CD4-positive, alpha-beta T cell treated with Interleukin-10 for 1 hour (primary cell): ENCODE results near the gene TYSND1.
"Not testable (repeated sequence)": the region's sequence is repeated elsewhere in the genome, so short reads cannot be mapped to it uniquely, and the experiment has no call there.

Experiments used
- DNase-seq: peaks from one replicate; pipeline ENCODE4 v3.0.0-alpha.2; 2020

TYSND1 gene

DNA sequence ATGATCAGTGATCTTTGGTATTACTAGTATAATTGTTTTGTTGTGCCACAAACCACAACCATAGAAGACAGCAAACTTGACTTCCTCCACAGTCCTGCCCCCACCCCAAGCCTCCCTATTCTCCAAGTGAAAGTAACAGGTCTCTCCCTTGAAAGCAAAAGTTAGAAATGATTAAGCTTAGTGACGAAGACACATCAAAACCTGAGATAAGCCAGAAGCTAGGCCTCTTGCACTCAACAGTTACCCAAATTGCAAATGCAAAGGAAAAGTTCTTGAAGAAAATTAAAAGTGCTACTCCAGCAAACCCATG lies 16.3 kb upstream of the TYSND1 start:
- DNase-seq, result peak; percentile 73

DNA sequence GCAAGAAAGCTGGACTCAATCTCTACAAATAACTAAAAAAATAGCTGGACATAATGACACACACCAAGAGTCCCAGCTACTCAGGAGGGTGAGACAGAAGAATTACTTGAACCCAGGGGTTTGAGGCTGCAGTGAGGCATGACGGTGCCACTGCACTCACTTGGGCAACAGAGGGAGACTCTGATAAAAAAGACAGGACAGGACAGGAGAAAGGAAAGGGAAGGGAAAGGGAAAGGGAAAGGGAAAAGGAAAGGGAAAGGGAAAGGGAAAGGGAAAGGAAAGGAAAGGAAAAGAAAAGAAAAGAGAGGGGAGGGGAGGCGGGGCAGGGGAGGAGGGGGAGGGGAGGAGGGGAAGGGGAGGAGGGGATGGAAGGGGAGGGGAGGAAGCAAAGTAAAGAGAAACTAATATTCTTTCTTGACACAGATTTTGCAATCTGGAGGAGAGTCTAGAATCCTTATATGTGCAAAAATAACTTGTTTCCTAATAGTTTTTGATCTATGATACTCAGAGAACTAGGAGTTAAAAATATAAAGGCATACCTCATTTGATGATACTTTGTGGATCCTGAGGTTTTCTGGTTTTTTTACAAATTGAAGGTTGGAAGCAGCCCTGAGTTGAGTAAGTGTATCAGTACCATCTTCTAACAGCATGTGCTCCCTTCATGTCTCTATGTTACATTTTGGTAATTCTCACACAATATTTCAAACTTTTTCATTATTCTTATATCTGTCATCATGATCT lies 15.8 kb upstream of the TYSND1 start:
- peak; percentile 36 for DNase-seq

DNA sequence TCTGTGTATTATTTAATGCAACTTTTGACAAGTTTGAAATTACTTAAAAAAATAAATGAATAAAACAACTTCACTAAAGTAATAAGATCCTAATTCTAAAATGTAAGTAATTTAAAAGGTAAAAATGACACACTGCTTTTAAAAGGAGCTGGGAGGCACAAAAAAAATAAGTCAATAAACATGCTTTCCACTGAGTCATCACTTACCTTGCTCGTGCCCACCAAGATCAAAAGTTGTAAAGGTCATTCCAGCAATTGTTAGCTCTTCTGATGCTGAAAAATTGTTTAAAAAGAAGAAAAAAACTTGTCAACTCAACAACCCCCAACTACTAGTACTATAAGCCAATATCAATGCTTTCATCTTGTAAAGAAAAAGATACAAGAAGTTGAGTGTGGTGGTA lies 14.3 kb upstream of the TYSND1 start:
- no peak for DNase-seq

DNA sequence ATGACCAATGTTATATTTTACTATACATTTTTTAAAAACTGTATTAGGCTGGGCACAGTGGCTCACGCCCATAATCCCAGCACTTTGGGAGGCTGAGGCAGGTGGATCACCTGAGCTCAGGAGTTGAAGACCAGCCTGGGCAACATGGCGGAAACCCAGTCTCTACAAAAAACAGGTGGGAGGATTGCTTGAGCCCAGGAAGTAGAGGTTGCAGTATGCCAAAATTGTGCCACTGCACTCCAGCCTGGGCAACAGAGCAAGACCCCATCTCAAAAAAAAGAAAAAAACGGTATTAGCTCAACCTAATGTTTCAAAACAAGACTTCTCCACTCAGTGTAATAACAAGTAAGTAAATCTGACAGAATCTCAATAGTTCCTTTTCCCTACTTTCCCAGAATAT lies 12.9 kb upstream of the TYSND1 start:
- DNase-seq, result not testable (repeated sequence)

DNA sequence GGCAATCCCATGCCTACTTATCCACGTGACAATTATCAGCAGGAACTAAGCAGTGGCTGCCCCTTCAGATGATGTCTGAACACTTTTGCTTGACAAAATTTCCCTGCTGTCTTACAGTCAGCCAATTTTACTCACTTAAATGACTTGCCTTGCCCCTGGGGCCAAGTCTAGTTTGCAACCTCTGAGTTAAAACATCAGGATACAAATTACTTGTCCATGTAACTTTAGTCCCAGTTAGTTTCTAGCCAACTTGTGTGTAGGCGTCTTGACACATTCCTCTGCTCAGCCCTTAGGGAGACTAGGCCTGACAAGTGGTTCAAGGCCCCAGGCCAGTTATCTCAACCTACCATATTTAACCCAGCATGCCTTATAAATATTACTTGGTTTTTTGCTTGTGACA lies 11.6 kb upstream of the TYSND1 start:
- no peak for DNase-seq

DNA sequence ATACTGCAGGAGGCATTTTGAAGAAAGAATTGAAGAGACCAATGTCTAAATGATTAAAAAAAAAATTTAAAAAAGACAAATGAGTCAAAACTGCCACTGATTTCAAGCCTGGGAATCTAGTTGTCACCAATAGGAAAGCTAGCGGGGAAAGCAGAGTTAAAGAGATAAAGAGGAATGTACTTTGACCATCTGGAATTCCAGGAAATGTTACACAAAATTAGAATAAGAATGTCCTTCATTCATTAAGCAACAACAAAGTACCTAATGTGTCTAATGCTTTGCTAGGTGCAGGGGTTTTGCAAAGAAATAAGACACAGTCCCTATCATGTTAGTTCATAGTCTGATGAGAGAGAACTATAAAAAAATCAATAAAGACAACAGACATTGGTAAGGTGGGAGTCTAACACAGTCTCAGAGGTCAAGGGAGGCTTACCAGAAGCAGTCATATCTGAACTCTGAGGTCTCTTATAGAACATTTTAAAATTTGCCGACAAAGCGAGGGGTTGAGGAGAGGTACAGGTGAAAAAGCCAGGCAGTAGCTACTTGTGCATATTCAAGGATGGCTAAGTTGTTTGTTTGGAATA lies 8.8 kb upstream of the TYSND1 start:
- DNase-seq, result no peak

DNA sequence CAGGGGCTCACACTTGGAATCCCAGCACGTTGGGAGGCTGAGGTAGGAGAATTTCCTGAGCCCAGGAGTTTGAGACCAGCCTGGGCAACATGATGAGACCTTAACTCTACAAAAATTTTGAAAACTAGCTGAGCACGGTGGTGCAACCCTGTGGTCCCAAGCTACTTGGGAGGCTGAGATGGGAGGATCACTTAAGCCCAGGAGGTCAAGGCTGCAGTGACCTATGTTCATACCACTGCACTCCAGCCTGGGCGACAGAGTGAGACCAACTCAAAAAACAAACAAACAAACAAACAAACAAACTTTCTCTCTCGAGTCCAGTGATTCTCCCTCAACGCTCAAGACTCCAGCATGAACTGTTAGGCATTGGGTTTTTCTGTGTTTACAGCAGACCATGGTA lies 2.0 kb upstream of the TYSND1 start:
- DNase-seq, result no peak

DNA sequence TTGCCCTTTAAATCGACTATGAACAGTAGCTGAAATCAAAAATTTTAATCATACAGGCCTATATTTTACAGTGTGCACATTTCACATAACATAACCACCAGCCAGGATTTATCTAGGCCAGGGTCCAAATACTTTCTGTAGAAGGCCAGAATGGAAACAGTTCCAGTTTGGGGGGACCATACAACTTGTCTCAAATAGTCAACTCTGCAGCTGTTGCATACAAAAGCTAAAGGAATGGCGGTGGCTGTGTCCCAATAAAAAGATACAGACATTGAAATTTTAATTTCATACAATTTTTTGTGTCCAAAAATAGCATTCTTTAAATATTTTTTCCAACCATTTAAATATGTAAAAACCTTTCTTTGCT lies 742 bp upstream of the TYSND1 start:
- no peak for DNase-seq

DNA sequence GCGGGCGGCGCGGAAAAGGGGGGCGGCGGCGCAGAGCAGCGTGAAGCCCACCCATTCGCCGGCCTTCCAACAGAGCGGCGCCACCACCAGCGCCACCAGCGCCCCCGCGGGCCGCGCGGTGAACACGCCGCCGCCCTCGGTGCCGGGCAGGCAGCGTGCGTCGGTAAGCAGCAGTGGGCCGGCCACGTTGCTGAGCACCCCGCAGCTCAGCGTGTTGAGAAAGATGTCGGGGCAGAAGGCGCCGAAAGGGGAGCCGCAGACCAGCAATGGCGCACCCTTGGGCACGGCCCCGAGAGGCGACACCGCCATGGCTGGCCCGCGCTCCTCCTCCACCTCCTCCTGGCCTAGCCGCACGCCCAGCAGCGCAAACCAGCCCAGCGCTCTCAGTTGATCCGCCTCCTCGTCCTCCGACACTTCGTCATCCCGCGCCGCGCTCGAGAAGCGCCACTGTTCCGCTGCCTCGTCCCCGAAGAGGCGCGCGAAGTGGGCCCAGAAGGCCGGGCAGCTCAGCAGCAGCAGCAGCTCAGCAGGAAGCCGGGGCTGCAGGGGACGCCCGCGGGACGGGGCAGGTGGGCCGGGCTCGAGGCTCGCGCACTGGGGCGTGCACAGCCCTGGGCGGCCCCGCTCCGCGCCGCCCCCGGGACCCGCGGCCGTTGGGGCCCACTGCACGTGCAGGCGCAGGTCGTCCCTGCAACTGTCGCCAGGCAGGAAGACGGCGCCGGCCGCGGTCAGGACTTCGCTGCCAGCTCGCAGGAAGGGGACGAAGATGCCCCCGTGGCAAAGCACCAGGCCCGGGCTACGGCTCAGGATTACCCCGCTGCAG lies 623 bp downstream of the TYSND1 start:
- DNase-seq, result peak; percentile 73

DNA sequence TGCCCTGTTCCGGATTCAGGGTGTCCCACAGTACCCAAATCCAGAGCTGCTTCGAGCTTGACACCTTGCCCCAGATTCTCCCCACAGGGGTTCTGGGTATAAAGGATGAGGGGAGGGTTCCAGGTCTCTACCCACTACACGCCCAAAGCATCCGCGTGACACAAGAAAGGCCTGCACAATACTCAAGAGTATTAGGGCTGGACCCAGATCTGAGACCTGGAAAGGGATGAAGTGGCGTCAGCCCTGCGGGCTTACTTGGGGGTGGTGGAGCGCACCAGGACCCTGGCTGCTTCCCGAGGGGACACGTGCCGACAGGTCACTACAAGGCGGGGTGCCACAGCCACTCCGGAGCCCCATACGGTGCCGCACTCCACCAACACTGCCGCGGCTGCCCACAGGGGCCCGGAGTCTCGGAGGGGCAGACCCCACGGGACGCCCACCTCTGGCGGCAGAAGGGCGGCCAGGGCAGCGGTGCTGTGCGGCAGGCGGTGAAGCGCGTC lies 1.3 kb downstream of the TYSND1 start:
- no peak for DNase-seq

DNA sequence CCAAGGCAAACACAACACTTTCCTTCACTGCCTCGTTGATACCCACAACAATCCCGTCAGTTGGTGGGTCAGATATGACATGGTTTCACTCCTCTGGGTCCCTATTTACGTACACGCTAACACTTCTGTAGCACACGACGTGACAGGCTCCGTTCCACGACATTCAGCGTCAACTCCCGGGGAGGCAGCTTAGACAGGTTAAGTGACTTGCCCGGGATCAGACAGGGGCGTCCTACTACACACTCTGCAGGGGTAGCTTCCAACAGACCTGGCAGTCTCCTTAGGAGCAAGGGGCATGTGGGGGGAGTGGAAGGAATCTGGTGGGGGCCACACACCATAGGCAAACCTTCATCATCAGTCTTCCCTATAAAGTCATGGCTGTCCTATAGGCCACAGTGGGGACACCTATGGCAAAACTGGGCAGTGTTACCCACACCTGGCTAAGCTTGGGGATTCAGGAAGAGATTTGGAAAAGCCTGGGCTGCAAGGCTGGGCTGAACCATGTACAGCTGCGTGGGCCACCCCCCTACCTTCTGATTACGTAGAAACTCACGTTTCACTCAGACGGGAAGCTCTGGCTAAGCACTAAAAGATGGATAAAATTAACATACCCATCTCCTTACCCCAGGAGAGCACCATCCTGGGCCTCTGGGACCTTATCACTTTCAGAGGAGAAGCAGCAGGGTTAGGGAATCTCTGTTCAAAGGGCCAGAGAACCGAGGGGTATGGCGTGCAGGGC lies 2.0 kb downstream of the TYSND1 start:
- no peak for DNase-seq

DNA sequence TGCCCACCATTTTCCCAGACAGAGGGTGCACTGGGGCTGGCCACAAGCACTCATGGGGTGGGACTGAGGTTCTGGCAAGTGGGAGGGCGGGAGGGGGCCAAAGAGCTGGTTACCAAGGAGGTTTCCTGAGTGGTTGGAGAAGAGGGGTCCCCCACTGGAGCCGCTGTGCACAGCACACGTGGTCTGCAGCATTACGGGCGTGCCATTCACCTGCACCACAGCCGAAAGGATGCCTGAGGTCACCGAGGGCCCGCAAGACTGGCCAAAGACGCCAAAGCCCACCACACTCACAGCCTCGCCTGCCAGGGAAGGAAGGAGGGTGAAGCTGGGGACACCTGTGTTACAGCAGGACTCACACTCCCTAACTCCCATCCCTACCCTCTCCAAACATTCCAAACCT lies 3.9 kb downstream of the TYSND1 start:
- DNase-seq, result no peak

DNA sequence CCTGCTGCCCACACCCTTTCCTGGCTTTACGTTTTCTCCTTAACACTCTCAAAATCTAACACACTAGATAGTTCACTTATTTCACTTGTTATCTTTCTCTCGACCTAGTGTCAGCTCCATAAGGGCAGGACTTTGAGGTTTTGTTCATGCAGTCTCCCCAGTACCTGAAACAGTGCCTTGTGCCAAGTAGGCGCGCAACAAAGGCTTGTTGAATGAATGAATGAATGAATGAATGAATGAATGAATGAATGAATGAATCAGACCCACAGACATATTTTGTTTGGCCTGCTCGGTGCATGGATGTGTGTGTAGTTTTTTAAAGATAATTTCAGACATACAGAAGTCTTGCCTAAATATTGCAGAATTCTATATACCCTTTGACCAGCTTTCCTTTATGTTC lies 6.2 kb downstream of the TYSND1 start:
- no peak for DNase-seq

DNA sequence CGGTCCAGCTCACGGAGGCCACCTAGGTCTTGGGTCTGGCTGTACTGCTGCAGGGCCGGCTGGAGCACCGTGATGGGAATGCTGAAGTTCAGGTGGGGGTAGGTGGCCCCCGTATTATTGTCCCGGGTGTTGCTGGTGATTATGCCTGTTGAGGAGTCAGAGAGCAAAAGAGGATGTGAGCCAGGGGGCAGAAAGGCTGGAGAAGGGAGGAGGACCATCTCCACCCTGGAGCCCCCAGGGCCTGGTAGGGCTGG lies 6.6 kb downstream of the TYSND1 start:
- DNase-seq, result no peak

DNA sequence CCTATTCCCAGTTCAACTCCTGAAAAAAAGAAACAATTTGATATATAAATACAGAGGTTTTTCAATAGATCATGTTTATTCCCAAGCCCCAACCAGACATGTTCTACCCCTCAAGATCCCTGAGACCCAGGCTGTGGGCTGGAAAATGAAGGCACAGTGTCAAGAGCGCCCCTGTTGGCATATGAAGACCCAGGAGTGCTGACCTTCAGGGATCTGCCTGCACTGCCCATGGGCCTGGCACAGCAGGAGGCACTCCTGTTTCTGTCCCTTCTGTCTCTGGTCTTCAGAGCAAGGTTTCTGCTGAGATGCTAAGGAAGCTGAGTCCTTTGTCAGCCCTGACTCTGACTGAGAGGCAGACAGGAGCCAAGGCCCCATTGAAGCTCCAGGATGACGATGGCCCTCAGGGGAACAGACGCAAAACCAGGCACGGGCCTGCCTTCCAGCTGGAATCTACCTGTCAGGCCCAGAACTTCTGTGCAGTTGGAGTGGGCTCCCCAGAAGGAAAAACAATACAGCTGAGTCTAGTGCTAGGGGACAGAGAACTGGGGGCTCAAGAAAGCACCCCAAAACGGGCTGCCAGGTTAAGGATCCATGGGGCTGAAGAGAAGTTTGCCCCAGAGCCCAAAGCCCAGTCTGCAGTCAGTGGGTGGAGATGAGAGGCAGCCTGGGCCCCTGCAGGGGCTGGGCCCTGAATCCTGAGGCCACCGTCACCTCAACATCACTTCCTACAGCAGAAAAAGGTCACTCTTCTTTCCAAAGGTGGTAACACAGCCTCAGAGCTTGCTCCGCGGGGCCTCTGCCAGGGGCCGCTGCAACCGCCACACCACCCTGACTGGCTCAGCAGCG lies 7.1 kb downstream of the TYSND1 start:
- DNase-seq, result no peak

DNA sequence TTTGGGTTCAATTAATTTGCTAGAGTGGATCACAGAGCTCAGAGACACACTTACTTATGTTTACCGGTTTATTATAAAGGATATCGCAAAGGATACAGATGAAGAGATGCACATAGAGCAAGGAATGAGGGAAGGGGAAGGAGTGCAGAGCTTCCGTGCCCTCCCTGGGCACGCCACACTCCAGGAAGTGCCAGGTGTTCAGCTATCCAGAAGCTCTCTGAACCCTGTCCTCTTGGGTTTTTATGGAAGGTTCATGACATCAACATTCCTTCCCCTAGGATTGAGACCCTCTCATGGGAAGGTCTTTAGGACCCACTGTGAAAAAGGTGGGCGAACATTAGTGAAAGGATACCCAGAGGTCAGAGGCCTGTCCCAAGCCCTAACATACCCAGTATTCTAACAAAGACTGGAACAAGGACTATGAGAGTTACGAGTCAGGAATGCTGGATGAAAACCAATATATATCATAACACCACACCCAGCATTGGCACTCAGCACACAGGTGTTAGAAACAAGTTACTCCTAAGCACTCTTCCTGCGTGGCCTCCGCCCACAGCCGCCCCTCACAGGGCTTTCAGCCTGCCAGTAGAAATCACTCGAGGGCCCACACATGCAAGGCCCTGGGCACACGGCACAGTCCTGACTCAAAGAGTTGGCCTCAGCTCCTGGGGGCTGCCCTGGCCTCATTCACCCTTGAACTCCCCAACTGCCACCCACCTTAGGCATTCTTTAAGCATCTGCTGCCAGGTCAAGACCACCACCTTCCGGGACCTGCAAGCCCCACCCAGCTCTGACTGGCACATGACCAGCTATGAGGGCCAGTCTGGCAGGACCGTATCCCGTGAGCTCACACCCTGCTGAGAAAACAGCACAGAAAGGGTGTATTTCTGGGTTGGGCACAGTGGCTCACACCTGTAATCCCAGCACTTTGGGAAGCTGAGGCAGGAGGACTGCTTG lies 8.3 kb downstream of the TYSND1 start:
- no peak for DNase-seq

DNA sequence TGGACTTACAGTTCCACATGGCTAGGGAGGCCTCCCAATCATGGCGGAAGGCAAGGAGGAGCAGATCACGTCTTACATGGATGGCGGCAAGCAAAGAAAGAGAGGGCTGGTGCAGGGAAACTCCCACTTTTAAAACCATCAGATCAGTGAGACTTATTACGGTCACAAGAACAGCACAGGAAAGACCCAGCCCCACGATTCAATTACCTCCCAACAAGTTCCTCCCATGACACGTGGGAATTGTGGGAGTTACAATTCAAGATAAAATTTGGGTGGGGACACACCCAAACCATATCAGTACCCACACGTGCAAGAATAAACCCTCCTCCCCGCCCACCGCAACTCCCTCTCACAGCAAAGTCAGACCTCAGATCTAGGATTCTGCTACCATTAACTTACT lies 9.4 kb downstream of the TYSND1 start:
- DNase-seq, result no peak

DNA sequence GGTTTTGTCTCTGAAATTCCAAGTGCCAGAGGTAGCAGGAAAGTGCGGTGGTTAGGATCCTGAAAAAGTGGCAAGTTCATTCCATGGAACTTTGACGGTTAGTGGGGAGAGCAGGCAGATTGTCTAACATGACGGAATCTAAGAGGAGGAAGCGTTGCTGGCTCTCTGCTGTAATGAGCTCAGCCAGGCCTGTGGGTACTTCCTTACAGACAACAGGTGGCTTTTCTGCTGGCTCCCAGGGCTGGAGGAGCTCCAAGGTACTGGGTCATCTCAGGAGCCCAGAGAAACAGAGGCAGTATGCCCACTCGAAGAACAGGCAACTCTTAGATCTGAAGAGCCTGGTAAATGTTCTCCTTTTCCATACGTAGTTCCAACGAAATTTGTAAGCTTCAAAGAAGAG lies 10.8 kb downstream of the TYSND1 start:
- no peak for DNase-seq

DNA sequence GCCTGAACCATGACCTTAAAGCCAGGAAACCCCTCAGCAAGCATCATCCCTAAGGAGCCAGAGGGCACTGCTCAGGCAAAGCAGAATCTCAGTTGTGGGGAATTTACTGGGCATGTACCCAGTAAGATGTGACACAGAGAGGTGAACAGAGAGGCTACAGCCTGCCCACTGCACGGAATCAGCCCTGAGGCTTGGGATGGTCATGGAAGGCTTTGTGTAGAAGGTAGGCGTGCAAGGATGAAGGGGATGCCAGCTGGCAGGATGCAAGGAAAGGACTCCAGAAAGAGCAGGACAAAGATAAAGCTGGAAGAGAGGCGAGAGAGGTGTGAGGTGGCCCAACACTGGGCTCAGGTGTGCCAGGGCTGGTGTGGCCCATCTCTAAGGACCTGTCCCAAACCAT lies 11.5 kb downstream of the TYSND1 start:
- no peak for DNase-seq

DNA sequence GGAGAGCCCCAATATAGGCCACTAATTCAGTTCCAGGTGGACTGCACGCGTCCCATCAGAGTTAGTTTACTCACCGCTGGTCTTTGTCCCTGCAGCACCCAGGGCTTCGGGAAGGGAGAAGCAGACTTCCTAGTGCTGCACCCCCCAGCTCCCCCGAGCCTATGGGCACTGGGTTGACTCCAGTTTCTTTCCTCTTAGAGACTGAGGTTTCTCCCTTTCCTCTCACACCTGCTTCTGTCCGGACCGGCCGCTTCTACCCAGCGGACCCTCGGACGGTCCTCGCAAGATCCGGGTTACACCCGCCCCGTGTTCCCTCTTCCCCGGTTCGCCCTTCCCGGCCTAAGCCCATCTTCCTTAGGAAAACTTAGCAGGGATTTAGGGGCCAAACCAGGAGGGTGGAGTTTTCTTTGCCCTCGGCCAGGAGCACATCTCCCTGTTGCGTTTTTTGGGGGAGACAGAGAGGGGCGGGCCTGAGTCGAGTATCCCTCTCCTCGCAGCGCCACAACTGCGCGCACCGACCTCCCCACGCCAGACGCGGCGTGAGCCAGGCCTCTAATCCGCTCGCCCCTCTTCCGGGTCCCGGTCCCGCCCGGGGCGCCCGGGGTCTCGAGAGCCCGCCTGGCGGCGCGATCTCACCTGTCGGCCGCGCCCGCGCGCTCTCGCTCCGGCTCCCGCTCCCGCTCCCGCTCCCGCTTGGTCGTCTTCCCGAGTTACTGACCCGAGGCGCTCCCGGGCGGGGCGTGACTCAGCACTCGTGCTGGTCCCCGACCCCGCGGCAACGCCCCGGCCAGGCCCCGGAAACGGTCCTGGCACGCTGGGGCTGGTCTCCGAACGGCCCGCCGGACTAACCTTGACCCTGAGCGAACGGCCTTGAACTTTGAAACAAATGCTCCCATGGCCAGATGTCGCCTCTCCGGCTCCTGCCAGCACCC lies 14.1 kb downstream of the TYSND1 start, which contains the start of gene AIFM2:
TSS of gene AIFM2 (minus strand) at position 728 of the 932 bp plus-strand sequence. CDS start 8,741 bp downstream, outside the sequence.
- DNase-seq, result peak; percentile 30
